Urinary bladder (tissue), 4 donors: ENCODE measurements around the gene SPAG17. TPM values are rescaled to one million over a fixed set of nuclear protein-coding genes. Genes with fewer than 3 reads are reported as not detected.

Experiments used
- DNase-seq: peaks from one replicate; pipeline ENCODE4 v3.0.0-alpha.2; 2015; ENCODE audit errors: extremely low spot score
- H3K27ac ChIP-seq: one replicate; pipeline ENCODE4 v1.5.1; 2013; ENCODE audit warnings: low read depth, mild to moderate bottlenecking, moderate library complexity
- H3K36me3 ChIP-seq: one replicate; pipeline ENCODE4 v1.6.1; 2013; ENCODE audit warnings: mild to moderate bottlenecking, moderate library complexity; ENCODE audit not compliant: insufficient read depth
- H3K4me1 ChIP-seq: one replicate; pipeline ENCODE4 v1.6.1; 2013; ENCODE audit warnings: mild to moderate bottlenecking, moderate library complexity; ENCODE audit not compliant: insufficient read depth
- H3K4me3 ChIP-seq: one replicate; pipeline ENCODE4 v1.5.1; 2013; ENCODE audit warnings: low read depth, low read length
- WGBS: extraction: QIAGEN DNeasy Blood & Tissue Kit; methylation state at CpG from one replicate; pipeline ENCODE4 v1.1.7; 2013; 5-methylcytosine and 5-hydroxymethylcytosine counted together
- polyA plus RNA-seq: library from polyadenylated mRNA; stranded (reverse); fragments of 200-250 nt; gene quantifications from one replicate; pipeline ENCODE4 v1.2.3, GENCODE V29; 2013
- total RNA-seq: library from RNA; depleted of rRNA; stranded (reverse); fragments of >200 nt; gene quantifications from one replicate; pipeline ENCODE4 v1.2.3, GENCODE V29; 2014
- donor health status: healthy with polysubstance abuse.
- donor health status: healthy.

SPAG17 gene
- total RNA-seq, result 4.2 TPM
- polyA plus RNA-seq, result 0.51 TPM

DNA sequence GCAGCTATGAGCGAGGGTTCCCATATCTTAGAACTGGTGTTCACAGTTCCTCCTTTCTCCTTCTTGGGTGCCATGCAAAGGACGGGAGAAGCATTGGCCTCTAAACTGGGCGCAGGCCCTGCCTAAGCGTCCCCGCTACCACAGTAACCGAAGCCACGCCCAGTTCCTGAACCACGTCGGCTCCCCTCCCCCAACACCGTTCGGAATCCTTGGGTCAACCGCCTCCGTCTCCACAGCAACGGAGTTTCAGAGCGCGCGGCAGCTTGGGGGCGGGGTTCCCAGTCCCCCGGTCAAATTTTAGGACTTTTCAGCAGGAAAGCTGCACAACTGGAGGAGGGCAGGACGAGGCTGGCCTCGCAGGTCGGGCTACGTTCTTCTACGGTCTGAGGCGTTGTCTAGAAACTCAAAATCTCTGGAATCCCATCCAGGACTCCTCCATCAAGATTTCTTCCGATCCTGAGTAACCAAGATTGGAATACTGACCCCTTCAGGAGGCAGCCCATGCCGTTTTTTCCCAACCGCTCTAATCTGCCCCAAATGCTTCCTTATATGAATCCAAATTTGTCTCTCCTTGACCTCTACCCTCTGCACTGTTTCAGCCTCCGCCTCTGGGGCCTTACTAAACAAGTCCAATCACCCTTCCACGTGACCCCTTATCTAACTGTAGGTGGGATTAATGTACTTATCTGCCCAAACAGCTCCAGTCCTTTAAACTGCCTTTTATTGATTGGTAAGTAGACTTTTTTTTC, at the start of gene SPAG17:
SPAG17 (minus strand) TSS at position 145 of the 749 bp plus-strand sequence; CDS start at position 74, 71 bp downstream.
- Histone ChIP-seq H3K4me1 (no peaks in the 10 kb centered on the region), H3K27ac (no peak within 1 kb of the TSS), H3K36me3 (no peaks in the 10 kb centered on the region), H3K4me3 (peak within 1 kb of the TSS; percentile 33)
- 3% methylated on average over 30 of the region's 30 CpGs for WGBS
- DNase-seq, result peak; percentile 66

DNA sequence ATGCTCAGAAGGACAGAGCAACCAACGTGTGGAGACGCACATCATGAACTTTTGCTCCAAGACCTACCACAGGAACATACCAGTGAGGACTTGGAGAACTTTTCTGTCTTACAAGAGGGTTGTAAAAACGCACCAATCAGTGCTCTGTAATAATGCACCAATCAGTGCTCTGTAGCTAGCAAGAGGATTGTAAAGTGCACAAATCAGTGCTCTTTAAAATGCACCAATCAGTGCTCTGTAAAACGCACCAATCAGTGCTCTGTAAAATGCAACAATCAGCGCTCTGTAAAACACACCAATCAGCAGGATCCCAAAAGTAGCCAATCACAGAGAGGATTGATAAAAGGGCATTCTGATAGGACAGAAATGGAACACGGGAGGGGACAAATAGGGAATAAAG, 40.4 kb upstream of the SPAG17 start:
- H3K4me3 ChIP-seq, result no peak overlapping the region
- no peak for DNase-seq
- H3K27ac ChIP-seq, result no peak overlapping the region
- 73% methylated on average over 6 of the region's 6 CpGs for WGBS
- H3K4me1 ChIP-seq, result no peaks in the 10 kb centered on the region
- H3K36me3 ChIP-seq, result no peaks in the 10 kb centered on the region

DNA sequence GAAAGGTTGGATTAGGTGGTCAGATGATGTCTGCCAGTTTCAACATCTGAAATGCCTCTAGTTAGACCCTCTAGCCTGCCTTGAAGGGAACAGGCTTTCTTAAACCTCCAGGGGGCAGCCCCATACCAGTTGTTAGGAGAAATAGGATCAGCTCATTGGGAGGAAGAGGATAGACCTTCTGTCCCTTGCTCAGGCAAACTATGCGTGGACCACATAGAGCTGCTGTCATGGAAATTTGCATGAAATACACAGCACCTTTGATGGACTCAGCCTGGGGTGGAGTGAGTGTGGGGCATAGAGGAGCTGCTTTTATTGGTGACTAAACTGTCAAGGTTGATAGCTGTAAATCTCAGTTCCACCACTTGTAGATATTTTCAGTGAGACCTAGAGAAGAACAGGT, 38.4 kb upstream of the SPAG17 start:
- Histone ChIP-seq H3K4me1 (no peaks in the 10 kb centered on the region), H3K4me3 (no peak overlapping the region), H3K27ac (no peak overlapping the region), H3K36me3 (no peaks in the 10 kb centered on the region)
- 66% methylated on average over 1 of the region's 1 CpG for WGBS
- no peak for DNase-seq

DNA sequence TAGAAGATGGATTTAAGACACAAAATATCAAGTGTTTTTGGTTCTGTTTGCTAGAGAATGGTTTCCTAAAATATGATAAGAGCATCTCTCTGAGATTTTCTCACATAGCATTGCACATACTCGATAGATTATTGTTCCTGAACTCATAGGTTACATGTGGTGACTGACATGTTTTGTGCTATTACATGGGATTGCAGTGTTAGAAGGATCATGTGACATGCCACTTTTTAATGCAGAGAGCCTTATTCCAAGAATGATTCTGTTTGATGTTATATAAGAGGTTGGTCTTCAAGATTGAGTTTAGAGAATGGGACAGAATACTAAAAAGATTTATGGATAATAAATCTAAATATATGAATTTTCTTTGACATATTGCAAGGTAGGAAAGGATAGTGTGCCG, 34.4 kb upstream of the SPAG17 start:
- no peak overlapping the region for H3K27ac ChIP-seq
- WGBS, result 74% methylated on average over 2 of the region's 2 CpGs
- no peak overlapping the region for H3K4me3 ChIP-seq
- DNase-seq, result no peak
- no peaks in the 10 kb centered on the region for H3K4me1 ChIP-seq
- no peaks in the 10 kb centered on the region for H3K36me3 ChIP-seq

DNA sequence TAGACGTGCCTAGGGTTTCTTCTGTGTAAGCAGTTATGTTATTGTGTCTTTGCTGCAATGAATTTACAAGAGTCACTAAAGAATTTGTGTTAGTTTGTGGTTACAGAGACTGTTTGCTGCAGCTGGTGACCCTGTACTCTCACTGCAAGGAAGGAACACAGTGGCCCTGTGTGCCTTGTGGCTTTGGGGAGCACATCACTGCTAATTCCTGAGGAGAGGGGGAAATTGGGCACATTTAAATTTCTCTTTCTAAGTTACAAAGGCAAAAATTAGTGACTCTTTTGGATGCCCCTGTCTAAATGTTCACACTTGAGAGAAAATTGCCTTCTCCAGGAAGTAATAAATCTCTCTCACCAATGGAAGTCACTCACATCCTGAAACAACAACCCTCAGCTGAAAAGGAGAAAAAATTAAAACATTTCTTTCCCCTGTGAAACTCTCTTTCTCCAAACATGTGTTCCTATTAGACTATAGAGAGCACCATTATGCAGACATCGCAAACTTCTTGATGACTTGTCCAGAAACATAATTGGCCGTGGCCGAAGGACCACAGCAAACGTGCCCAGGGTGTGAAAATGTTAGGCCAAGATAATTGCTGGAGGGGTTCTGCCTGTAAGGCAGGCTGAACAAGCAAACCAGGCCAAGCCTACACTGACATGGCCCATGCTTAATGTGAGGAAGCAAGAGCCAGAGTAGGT, 32.3 kb upstream of the SPAG17 start:
- WGBS, result 54% methylated on average over 5 of the region's 5 CpGs
- H3K27ac ChIP-seq, result no peak overlapping the region
- no peak for DNase-seq
- H3K4me1 ChIP-seq, result no peaks in the 10 kb centered on the region
- no peak overlapping the region for H3K4me3 ChIP-seq
- H3K36me3 ChIP-seq, result no peaks in the 10 kb centered on the region

DNA sequence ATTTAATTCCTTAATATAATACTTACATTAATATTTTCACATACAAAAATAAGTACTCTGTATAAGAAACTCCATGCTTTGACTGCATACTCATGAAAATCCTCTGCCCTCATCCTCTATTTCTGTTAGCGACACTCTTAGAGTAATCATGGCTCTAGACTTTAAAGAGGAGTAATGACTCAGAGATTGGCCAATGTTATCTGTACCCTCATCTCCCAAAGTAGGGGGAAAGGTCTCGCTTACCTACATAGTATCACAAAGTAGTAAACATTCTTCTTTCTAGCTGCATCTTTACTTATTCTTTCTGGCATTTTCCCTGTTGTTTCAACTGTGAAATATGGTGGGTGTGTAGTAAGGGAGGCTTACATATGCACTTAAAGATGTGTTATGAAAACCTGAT, 29.8 kb upstream of the SPAG17 start:
- no peak for DNase-seq
- WGBS, result 84% methylated on average over 2 of the region's 2 CpGs
- Histone ChIP-seq H3K27ac (no peak overlapping the region), H3K36me3 (no peaks in the 10 kb centered on the region), H3K4me3 (no peak overlapping the region), H3K4me1 (no peaks in the 10 kb centered on the region)

DNA sequence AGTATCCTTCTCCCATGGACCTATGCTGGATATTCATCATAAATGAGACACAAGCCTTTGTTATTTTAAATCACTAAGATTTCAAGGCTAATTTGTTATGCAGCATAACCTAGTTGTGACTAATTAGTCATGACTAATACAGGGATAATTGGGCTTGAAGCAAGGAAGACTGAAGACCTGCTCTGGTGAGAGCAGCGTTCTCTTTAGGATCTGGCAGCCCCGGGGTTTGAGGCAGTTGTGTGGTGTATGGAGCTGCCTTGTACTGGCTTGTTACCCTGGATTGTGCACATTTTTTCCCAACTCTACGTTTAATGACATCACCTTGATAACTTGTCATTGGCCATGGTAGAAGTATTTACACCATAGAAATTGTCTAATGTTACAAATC, 25.7 kb upstream of the SPAG17 start:
- 81% methylated on average over 3 of the region's 3 CpGs for WGBS
- Histone ChIP-seq H3K4me1 (no peaks in the 10 kb centered on the region), H3K4me3 (no peak overlapping the region), H3K27ac (no peak overlapping the region), H3K36me3 (no peaks in the 10 kb centered on the region)
- DNase-seq, result no peak

DNA sequence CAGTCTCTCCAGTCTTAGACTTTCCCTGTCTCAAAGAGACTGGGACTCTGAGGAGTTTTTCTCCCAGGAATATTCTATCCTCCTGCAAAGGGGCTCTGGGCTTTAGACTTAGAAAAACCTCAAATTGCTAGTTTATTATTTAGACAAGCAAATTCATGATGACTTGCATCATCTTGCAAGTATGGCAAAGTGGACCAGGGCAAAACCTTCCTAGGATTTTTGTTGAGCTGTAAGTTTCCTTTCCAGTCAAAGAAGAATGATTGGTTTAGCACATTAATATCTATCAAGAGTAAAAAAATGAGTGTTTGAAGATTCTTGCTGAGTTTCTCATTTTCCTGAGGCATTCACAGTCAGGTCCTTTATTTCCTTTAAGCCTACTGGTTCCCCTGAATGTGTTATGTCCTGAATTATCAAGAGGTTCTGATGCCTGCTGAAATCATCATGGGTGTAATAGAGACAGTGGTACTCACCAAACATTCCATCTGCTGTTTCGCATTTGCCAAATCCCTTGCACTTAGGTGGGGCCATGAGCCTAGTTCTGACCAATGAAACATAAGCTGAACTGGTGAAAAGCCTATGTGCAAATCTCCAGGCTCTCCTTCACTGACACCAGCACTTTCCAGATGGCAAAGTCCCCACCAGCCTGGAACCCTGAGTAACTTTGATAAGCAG, 25.2 kb upstream of the SPAG17 start:
- DNase-seq, result no peak
- H3K4me3 ChIP-seq, result no peak overlapping the region
- 94% methylated on average over 1 of the region's 1 CpG for whole genome bisulfite sequencing
- no peak overlapping the region for H3K27ac ChIP-seq
- H3K4me1 ChIP-seq, result no peaks in the 10 kb centered on the region
- H3K36me3 ChIP-seq, result no peaks in the 10 kb centered on the region

DNA sequence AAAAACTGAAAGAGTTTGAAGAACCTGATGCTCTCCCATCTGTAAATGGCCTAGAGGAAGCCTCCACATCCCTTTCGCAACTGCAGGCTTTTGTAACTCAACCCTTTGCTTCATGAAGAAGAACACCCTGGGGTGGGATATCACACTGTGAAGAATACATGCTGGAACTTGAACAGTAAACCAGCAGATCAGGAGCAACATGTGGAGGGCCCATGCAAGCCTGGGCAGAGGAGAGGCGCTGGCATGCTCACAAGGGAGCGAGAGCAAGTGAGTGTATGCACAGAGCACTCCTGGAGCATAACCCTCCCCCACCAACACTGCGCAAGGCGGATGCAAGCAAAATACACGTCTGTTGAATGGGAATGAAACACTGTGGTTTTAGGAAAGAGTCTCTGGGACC, 24.6 kb upstream of the SPAG17 start:
- Histone ChIP-seq H3K36me3 (no peaks in the 10 kb centered on the region), H3K27ac (no peak overlapping the region), H3K4me1 (no peaks in the 10 kb centered on the region), H3K4me3 (no peak overlapping the region)
- 72% methylated on average over 6 of the region's 6 CpGs for WGBS
- no peak for DNase-seq

DNA sequence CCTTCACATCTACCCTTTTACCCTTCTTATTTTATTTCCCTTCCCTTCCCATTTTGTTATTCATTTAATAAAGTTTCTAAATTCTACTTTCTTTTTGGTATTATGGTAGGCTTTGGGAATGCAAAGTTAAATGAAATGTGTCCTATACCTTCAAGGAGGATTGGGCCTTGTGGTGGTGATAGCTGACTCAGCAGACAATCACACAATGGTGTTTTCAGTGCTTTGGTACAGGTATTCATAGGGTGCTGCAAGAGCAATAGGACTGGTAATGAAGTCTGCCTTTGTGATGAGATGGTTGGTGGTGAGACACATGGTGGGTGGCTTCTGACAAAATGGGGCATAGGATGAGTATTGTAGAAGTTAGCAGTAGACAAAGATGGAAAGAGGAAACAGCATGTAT, 21.9 kb upstream of the SPAG17 start:
- H3K4me1 ChIP-seq, result no peaks in the 10 kb centered on the region
- no peak overlapping the region for H3K4me3 ChIP-seq
- H3K27ac ChIP-seq, result no peak overlapping the region
- no peak for DNase-seq
- H3K36me3 ChIP-seq, result no peaks in the 10 kb centered on the region

DNA sequence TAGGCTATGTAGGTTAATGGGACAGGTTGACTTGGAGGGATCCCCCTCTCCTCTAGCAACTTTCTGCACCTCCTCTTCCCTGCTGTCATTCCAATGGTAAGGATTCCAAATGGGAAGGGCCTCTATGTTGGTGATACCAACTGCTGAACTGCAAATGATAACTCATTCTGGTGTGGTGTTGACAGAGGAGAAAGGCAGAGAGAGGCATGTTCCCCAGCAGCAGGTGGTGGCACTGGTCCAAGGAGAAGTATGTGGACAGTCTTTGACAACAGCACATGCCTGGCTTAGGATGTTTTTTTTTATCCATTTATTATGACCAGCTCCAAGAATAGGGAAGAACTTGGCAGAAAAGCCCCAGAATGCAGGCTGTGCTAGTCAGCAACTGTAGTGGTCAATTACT, 19.6 kb upstream of the SPAG17 start:
- H3K27ac ChIP-seq, result no peak overlapping the region
- no peak for DNase-seq
- H3K36me3 ChIP-seq, result no peaks in the 10 kb centered on the region
- H3K4me1 ChIP-seq, result no peaks in the 10 kb centered on the region
- H3K4me3 ChIP-seq, result no peak overlapping the region

DNA sequence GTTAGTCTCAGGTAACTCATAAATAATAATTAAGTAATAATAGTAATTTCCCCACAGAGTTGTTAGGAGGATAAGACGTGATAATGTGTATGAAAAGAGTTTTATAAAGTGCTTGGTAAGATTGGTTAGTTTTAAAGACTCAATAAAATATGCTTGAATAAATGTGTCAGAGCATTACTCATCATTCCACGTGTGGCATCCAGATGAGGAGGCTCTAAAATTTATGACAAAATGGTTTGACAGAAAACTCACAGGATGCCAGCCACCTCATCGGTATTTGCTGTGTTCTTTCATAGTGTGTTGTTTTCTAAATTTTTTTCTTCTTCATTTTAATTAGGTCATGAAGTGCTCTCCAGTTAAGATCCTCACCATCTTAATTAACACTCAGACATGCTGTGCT, 19.1 kb upstream of the SPAG17 start:
- 67% methylated on average over 3 of the region's 3 CpGs for WGBS
- no peak for DNase-seq
- H3K36me3 ChIP-seq, result no peaks in the 10 kb centered on the region
- no peaks in the 10 kb centered on the region for H3K4me1 ChIP-seq
- no peak overlapping the region for H3K4me3 ChIP-seq
- no peak overlapping the region for H3K27ac ChIP-seq

DNA sequence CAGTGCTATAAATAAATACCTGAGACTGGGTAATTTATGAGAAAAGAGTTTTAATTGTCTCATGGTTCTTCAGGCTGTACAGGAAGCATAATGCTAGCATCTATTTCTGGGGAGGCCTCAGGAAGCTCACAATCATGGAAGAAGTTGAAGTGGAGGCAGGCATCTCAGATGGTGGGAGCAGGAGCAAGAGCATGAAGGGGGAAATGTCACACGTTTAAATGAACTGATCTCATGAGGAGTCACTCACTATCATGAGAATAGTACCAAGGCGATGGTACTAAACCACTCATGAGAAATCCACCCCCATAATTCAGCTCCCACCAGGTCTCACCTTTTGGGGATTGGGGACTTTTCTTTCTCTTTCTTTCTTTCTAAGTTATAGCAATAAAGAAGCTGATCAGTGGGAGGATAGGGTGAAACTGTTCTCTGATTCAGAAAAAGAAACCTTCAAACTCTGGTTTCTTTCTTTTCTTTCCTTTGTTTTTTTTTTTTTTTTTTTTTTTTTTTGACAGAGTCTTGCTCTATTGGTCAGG, 17.1 kb upstream of the SPAG17 start:
- Histone ChIP-seq H3K27ac (no peak overlapping the region), H3K4me3 (no peak overlapping the region), H3K4me1 (no peaks in the 10 kb centered on the region), H3K36me3 (no peaks in the 10 kb centered on the region)
- no peak for DNase-seq
- WGBS, result 77% methylated on average over 2 of the region's 2 CpGs

DNA sequence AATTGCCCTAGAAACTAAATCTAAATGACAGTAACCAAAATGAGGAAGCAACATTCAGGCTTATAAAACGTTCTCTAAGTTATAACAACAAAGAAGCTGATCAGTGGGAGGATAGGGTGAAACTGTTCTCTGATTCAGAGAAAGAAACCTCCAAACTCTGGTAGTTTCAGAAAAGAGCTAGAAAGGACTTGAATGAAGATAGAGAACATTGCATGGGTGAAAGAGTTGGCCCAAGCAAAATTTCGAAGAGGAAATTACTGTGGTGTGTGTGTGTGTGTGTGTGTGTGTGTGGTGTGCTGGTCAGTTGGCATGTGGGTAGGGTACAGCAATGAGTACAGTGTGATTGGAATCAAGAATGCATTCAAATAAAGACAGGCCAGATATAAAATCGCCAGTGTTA, 16.5 kb upstream of the SPAG17 start:
- Histone ChIP-seq H3K27ac (no peak overlapping the region), H3K4me3 (no peak overlapping the region), H3K36me3 (no peaks in the 10 kb centered on the region), H3K4me1 (no peaks in the 10 kb centered on the region)
- WGBS, result 68% methylated on average over 3 of the region's 3 CpGs
- no peak for DNase-seq
